MM.1S (cell line): ENCODE data around the gene RTP5.
A peak's percentile ranks its signal among the peaks of the same experiment; 100 is the strongest.

Source experiments
- DNase-seq: peaks from one replicate; pipeline ENCODE4 v3.0.0-alpha.2; 2015
- H2AFZ ChIP-seq: fragments of 300-600 bp; sonication (generic); 2 replicates; pipeline ENCODE4 v1.6.0; 2016; ENCODE audit warnings: antibody characterized with exemption, low read length
- H3F3A ChIP-seq: fragments of 300-600 bp; sonication (generic); 2 replicates; pipeline ENCODE4 v1.6.1; 2016; ENCODE audit warnings: mild to moderate bottlenecking, antibody characterized with exemption, low read length, moderate library complexity, mixed read lengths; ENCODE audit not compliant: insufficient read depth
- H3K27ac ChIP-seq: fragments of 300-600 bp; sonication (generic); 2 replicates; pipeline ENCODE4 v1.5.1; 2016; ENCODE audit warnings: mild to moderate bottlenecking, low read length
- H3K27me3 ChIP-seq: fragments of 300-600 bp; sonication (generic); replicated peaks from 2 replicates; pipeline ENCODE4 v1.6.0; 2016; ENCODE audit warnings: low read length; ENCODE audit not compliant: insufficient read depth
- H3K36me3 ChIP-seq: fragments of 300-600 bp; sonication (generic); replicated peaks from 2 replicates; pipeline ENCODE4 v1.6.1; 2016; ENCODE audit warnings: mild to moderate bottlenecking, low read length, mixed read lengths; ENCODE audit not compliant: insufficient read depth
- H3K4me1 ChIP-seq: fragments of 300-600 bp; sonication (generic); 2 replicates; pipeline ENCODE4 v1.6.1; 2016; ENCODE audit warnings: low read length, mixed read lengths
- H3K4me2 ChIP-seq: fragments of 300-600 bp; sonication (generic); 2 replicates; pipeline ENCODE4 v1.6.0; 2016; ENCODE audit warnings: low read depth, low read length
- H3K4me3 ChIP-seq: fragments of 300-600 bp; sonication (generic); 2 replicates; pipeline ENCODE4 v1.5.1; 2016; ENCODE audit warnings: low read length, mixed read lengths
- H3K79me2 ChIP-seq: fragments of 300-600 bp; sonication (generic); 2 replicates; pipeline ENCODE4 v1.6.1; 2016; ENCODE audit warnings: mixed run types, low read length, mixed read lengths
- H3K9ac ChIP-seq: fragments of 300-600 bp; sonication (generic); 2 replicates; pipeline ENCODE4 v1.6.1; 2016; ENCODE audit warnings: low read length, mixed read lengths
- H3K9me2 ChIP-seq: fragments of 300-600 bp; sonication (generic); replicated peaks from 2 replicates; pipeline ENCODE4 v1.6.1; 2016; ENCODE audit warnings: mild to moderate bottlenecking, low read length, mixed read lengths; ENCODE audit not compliant: insufficient read depth
- H3K9me3 ChIP-seq: fragments of 300-600 bp; sonication (generic); replicated peaks from 2 replicates; pipeline ENCODE4 v1.6.1; 2016; ENCODE audit warnings: mild to moderate bottlenecking, low read length, mixed read lengths; ENCODE audit not compliant: insufficient read depth
- H4K20me1 ChIP-seq: fragments of 300-600 bp; sonication (generic); 2 replicates; pipeline ENCODE4 v1.6.1; 2016; ENCODE audit warnings: mild to moderate bottlenecking, low read length, moderate library complexity, mixed read lengths; ENCODE audit not compliant: insufficient read depth
- EZH2 ChIP-seq: fragments of 300-600 bp; sonication (generic); optimal IDR thresholded peaks from 2 replicates; pipeline ENCODE3; 2017; ENCODE audit warnings: low read depth, mild to moderate bottlenecking, antibody characterized with exemption, low read length, mixed read lengths
- EZH2phosphoT487 ChIP-seq: fragments of 300-600 bp; sonication (generic); IDR thresholded peaks from 2 replicates; pipeline ENCODE4 v1.6.1; 2018; ENCODE audit warnings: antibody characterized with exemption, low read length
- TF ChIP-seq, protein P1 (sequence below): fragments of 300-600 bp; sonication (generic); IDR thresholded peaks from 2 replicates; pipeline ENCODE4 v1.5.1; 2016; ENCODE audit warnings: antibody characterized with exemption, low read length, mixed read lengths

The RTP5 gene

DNA sequence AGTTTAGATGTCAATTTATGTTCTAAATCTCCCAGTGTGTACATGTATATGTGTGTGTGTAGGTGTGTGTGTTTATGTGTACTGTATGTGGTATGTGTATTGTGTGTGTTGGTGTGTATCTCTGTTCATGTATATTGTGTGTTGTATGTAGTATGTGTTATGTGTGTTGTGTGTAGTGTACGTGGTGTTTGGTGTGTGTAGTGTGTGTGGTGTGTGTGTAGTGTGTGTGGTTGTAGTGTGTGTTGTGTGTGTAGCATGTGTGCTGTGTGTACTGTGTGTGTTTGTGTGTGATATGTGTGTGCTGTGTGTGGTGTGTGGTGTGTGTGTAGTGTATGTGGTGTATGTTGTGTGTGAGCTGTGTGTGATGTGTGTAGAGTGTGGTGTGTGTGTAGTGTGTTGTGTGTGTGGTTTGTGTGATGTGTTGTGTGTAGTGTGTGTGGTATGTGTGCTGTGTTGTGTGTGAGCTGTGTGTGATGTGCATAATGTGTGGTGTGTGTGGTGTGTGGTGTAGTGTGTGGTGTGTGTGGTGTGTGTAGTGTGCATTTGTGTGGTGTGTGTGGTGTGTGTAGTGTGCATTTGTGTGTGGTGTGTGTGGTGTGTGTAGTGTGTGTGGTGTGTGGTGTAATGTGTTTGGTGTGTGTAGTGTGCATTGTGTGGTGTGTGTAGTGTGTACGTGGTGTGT is 5.2 kb upstream of the RTP5 start:
- Histone ChIP-seq H3F3A (peaks cover 14% of the 10 kb centered on the region), H3K27ac (no peak overlapping the region), H3K4me3 (no peak overlapping the region), H2AFZ (no peak overlapping the region), H3K27me3 (peaks cover 52% of the 10 kb centered on the region), H3K9me2 (no peaks in the 10 kb centered on the region), H3K36me3 (no peaks in the 10 kb centered on the region), H3K9ac (no peak overlapping the region), H3K9me3 (no peaks in the 10 kb centered on the region), H4K20me1 (no peaks in the 10 kb centered on the region), H3K79me2 (no peaks in the 10 kb centered on the region), H3K4me2 (peak overlapping the region; percentile 32; the same call in 1 of the 2 replicates), H3K4me1 (peaks cover 17% of the 10 kb centered on the region)
- no peak for DNase-seq
- TF ChIP-seq EZH2 (no peak), EZH2phosphoT487 (no peak)
- TF ChIP-seq, protein P1, sequence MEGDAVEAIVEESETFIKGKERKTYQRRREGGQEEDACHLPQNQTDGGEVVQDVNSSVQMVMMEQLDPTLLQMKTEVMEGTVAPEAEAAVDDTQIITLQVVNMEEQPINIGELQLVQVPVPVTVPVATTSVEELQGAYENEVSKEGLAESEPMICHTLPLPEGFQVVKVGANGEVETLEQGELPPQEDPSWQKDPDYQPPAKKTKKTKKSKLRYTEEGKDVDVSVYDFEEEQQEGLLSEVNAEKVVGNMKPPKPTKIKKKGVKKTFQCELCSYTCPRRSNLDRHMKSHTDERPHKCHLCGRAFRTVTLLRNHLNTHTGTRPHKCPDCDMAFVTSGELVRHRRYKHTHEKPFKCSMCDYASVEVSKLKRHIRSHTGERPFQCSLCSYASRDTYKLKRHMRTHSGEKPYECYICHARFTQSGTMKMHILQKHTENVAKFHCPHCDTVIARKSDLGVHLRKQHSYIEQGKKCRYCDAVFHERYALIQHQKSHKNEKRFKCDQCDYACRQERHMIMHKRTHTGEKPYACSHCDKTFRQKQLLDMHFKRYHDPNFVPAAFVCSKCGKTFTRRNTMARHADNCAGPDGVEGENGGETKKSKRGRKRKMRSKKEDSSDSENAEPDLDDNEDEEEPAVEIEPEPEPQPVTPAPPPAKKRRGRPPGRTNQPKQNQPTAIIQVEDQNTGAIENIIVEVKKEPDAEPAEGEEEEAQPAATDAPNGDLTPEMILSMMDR = no peak

DNA sequence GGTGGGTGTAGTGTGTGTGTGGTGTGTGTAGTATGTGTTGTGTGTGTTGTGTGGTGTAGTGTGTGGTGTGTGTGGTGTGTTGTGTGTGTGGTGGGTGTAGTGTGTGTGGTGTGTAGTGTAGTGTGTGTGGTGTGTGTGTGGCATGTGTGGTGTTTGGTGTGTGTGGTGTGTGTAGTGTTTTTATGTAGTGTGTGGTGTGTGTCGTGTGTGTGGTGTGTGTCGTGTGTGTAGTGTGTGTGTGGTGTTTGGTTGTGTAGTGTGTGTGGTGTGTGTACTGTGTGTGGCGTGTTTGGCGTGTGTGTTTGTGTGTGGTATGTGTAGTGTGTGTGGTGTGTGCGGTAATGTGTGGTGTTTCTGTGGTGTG is 4.7 kb upstream of the RTP5 start:
- Histone ChIP-seq H3K4me3 (no peak overlapping the region), H3K36me3 (no peaks in the 10 kb centered on the region), H3K9ac (no peak overlapping the region), H4K20me1 (no peaks in the 10 kb centered on the region), H3K4me2 (no peak overlapping the region), H3K4me1 (peaks cover 14% of the 10 kb centered on the region), H3K27me3 (peaks cover 57% of the 10 kb centered on the region), H2AFZ (no peak overlapping the region), H3K9me3 (no peaks in the 10 kb centered on the region), H3F3A (peaks cover 9% of the 10 kb centered on the region; the same call in 1 of the 2 replicates), H3K27ac (no peak overlapping the region), H3K9me2 (no peaks in the 10 kb centered on the region), H3K79me2 (no peaks in the 10 kb centered on the region)
- TF ChIP-seq EZH2phosphoT487 = no peak
- TF ChIP-seq, protein P1 = no peak
- TF ChIP-seq EZH2 = no peak
- no peak for DNase-seq

DNA sequence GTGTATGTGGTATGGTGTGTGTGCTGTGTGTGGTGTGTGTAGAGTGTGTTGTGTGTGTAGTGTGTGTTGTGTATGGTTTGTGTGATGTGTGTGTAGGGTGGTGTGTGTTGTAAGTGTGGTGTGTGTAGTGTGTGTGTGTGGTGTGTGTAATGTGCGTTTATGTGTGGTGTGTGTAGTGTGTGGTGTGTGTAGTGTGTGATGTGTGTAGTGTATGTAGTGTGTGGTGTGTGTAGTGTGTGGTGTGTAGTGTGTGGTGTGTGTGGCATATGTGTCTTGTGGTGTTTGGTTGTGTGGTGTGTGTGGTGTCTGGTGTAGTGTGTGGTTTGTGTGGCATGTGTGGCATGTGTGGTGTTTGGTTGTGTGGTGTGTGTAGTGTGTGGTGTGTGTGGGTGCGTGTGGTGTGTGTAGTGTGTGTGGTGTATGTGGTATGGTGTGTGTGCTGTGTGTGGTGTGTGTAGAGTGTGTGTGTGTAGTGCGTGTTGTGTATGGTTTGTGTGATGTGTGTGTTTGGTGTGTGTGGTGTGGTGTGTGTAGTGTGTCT is 4.0 kb upstream of the RTP5 start:
- no peaks in the 10 kb centered on the region for H3K79me2 ChIP-seq
- no peaks in the 10 kb centered on the region for H4K20me1 ChIP-seq
- peaks cover 64% of the 10 kb centered on the region for H3K27me3 ChIP-seq
- no peak overlapping the region for H3K9ac ChIP-seq
- no peaks in the 10 kb centered on the region for H3K9me3 ChIP-seq
- H3K27ac ChIP-seq = no peak overlapping the region
- no peak overlapping the region for H3K4me2 ChIP-seq
- no peak overlapping the region for H3K4me3 ChIP-seq
- H3K9me2 ChIP-seq = no peaks in the 10 kb centered on the region
- H2AFZ ChIP-seq = no peak overlapping the region
- H3F3A ChIP-seq = peaks cover 2% of the 10 kb centered on the region; the same call in 1 of the 2 replicates
- H3K36me3 ChIP-seq = no peaks in the 10 kb centered on the region
- peaks cover 8% of the 10 kb centered on the region for H3K4me1 ChIP-seq
- TF ChIP-seq, protein P1 = no peak
- TF ChIP-seq EZH2phosphoT487 (no peak), EZH2 (no peak)
- no peak for DNase-seq
